Measurements from ENCODE around the gene KRTAP12-1.

Gene KRTAP12-1

DNA sequence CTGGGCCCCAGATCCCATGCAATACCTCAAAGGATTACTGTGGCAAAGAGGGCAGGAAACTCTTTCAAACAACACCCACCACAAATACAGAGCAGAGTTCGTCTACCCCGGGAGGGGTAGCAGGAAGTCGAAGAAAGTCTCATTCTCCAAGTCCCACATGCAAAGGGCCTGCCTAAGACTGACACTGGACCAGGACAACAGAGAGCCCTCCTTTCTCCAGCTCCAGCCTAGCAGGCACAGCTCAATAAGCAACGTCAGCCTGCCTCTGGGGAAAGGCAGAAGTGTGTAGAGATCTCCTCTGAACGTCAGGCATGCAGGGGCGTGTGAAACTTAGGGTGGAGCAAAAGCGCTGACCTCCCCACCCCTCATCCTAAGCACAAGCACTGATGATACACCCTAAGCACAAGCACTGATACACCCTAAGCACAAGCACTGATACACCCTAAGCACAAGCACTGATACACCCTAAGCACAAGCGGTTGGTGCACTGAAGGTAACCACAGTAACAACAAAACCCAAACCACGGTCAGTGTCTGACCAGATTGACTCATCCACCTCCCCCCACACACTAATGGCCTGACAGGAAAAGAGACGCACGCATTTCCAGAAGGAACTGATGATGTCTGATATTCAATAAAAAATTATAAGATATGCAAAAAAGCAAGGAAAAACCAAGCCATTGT, 22.9 kb downstream of the KRTAP12-1 start:
- peak; percentile 69 for DNase-seq (ENCODE audit: low read depth)
- no peak overlapping the region for H3K4me3 ChIP-seq (ENCODE audit: low read depth, low read length)
- TF ChIP-seq, protein P1, sequence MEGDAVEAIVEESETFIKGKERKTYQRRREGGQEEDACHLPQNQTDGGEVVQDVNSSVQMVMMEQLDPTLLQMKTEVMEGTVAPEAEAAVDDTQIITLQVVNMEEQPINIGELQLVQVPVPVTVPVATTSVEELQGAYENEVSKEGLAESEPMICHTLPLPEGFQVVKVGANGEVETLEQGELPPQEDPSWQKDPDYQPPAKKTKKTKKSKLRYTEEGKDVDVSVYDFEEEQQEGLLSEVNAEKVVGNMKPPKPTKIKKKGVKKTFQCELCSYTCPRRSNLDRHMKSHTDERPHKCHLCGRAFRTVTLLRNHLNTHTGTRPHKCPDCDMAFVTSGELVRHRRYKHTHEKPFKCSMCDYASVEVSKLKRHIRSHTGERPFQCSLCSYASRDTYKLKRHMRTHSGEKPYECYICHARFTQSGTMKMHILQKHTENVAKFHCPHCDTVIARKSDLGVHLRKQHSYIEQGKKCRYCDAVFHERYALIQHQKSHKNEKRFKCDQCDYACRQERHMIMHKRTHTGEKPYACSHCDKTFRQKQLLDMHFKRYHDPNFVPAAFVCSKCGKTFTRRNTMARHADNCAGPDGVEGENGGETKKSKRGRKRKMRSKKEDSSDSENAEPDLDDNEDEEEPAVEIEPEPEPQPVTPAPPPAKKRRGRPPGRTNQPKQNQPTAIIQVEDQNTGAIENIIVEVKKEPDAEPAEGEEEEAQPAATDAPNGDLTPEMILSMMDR (IDR thresholded peaks at IDR 0.05; ENCODE audit: low read depth, low read length), result no peak
- TF ChIP-seq, protein P2, sequence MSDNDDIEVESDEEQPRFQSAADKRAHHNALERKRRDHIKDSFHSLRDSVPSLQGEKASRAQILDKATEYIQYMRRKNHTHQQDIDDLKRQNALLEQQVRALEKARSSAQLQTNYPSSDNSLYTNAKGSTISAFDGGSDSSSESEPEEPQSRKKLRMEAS (IDR thresholded peaks at IDR 0.05; ENCODE audit: low read depth, low read length), result no peak
- TF ChIP-seq POLR2A (IDR thresholded peaks at IDR 0.05; ENCODE audit: extremely low read depth, insufficient read length), result no peak
- no peak for TF ChIP-seq MYC (IDR thresholded peaks at IDR 0.05; ENCODE audit: low read depth, low read length)

DNA sequence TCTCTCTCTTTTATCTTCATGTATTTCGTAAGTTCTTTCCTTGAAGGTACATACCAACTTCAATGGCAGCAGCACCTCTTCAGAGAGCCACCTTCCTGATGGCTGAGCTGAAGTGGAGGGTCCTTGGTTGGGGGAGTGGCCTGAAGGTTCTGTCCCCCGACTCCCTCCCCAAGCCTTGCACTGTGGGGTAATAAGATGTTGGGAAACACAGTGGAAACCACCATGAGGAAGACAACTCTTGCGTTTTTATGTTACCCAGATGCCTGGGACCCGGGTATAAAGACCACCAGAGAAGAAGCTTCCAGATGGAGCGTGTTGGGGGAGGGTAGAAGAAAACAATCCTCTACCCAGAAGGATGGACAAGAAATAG, 23.4 kb downstream of the KRTAP12-1 start:
- peak; percentile 48 for DNase-seq (ENCODE audit: low read depth)

DNA sequence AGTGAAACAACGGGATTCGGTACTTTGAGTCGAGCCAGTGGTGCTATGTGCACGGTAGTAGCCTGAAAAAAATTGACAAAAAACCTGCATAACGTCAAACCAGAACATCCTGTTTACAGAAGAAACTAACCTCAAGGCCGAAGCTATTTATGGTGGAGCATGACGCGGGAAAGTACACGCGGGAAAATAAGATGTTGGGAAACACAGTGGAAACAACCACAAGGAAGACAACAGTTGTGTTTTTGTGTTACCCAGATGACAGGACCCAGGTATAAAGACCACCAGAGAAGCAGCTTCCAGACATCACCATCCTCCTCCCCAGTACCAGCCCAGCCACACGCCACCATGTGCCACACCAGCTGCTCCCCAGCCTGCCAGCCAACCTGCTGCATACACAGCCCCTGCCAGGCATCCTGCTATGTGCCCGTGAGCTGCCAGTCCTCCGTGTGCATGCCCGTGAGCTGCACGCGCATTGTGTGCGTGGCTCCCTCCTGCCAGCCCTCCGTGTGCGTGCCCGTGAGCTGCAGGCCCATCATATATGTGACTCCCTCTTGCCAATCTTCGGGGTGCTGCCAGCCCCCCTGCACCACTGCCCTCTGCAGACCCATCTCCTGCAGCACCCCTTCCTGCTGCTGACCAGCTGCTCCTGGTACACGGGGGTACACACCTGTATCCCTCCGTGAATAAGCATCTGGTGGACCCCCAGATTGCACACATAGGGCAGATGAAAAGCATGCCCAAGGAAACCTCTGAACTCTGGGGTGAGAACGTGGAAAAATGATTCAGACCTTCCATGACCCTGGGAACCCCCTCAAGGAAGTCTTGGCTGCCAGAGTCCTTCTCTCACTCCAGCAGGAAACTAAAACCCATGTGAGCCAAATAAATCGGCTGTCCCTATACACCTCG, 24.1 kb downstream of the KRTAP12-1 start, which contains the start of gene KRTAP12-3:
KRTAP12-3 (plus strand) TSS at position 298 of the 906 bp plus-strand sequence; CDS start at position 346, 48 bp downstream.
- DNase-seq (ENCODE audit: low read depth), result no peak
- H3K4me3 ChIP-seq (ENCODE audit: low read depth, low read length), result no peak within 1 kb of the TSS
- TF ChIP-seq, protein P1 (IDR thresholded peaks at IDR 0.05; ENCODE audit: low read depth, low read length), result no peak
- TF ChIP-seq POLR2A (IDR thresholded peaks at IDR 0.05; ENCODE audit: extremely low read depth, insufficient read length), result no peak
- no peak for TF ChIP-seq MYC (IDR thresholded peaks at IDR 0.05; ENCODE audit: low read depth, low read length)
- TF ChIP-seq, protein P2 (IDR thresholded peaks at IDR 0.05; ENCODE audit: low read depth, low read length), result no peak

More for the DNA sequence above, 23.4 kb downstream of the KRTAP12-1 start:
- no peak overlapping the region for H3K4me3 ChIP-seq (ENCODE audit: low read depth, low read length)
- TF ChIP-seq, protein P1 (IDR thresholded peaks at IDR 0.05; ENCODE audit: low read depth, low read length), result no peak
- TF ChIP-seq MYC (IDR thresholded peaks at IDR 0.05; ENCODE audit: low read depth, low read length) (no peak), POLR2A (IDR thresholded peaks at IDR 0.05; ENCODE audit: extremely low read depth, insufficient read length) (no peak)
- TF ChIP-seq, protein P2 (IDR thresholded peaks at IDR 0.05; ENCODE audit: low read depth, low read length), result no peak

DNA sequence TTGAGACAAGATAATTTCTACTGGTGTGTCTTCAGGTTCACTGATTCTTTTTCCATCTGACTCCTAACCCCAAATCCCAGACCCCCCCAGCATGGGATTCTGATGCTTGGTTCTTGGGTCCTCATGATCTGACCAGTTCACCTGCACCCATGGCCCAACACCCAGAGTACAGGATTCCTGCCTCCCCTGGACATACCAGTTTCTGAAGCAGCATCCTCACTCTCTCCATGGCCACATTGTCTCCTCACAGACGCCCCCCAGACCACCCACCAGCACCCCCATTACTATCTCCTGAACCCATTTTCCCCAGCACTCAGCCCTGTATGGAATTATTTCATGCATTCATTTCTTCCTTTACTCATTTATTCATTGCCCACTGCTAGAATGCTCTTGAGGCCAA, 25.1 kb downstream of the KRTAP12-1 start:
- H3K4me3 ChIP-seq (ENCODE audit: low read depth, low read length), result no peak overlapping the region
- TF ChIP-seq, protein P1 (IDR thresholded peaks at IDR 0.05; ENCODE audit: low read depth, low read length), result no peak
- TF ChIP-seq MYC (IDR thresholded peaks at IDR 0.05; ENCODE audit: low read depth, low read length), result no peak
- TF ChIP-seq, protein P2 (IDR thresholded peaks at IDR 0.05; ENCODE audit: low read depth, low read length), result no peak
- no peak for TF ChIP-seq POLR2A (IDR thresholded peaks at IDR 0.05; ENCODE audit: extremely low read depth, insufficient read length)
- DNase-seq (ENCODE audit: low read depth), result no peak

DNA sequence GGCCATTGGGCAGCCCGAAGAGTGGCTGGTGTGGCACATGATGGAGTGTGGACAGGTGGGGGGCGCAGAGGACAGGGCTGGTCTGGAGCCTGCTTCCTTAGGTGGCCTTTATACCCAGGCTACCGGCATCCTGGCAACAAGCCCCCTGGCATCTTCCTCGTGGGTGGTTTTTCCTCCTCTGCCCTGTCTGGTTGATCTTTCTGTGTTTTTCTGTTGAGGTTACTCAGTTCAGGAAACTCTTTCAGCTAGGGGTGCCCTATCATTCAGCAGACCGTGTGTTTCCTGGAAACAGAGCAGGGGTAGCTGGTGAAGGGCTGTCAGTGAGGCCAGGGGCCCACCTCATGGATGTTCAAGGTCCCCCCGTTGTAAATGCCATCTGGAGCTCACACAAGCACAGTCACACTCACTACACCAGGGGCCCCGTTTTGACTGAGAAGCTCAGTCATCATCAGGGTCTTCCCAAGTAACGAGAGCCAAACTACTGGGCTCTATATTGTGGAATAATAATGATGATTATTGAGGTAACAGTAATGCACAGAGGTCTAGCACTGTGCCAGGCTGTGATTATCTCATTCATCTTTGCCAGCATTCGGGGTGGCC, 27.3 kb downstream of the KRTAP12-1 start, which contains the start of gene KRTAP12-4:
KRTAP12-4 (minus strand) TSS at position 84 of the 600 bp plus-strand sequence; CDS start at position 39, 45 bp downstream.
- H3K4me3 ChIP-seq (ENCODE audit: low read depth, low read length), result no peak within 1 kb of the TSS
- DNase-seq (ENCODE audit: low read depth), result no peak
- TF ChIP-seq, protein P1 (IDR thresholded peaks at IDR 0.05; ENCODE audit: low read depth, low read length), result no peak
- TF ChIP-seq, protein P2 (IDR thresholded peaks at IDR 0.05; ENCODE audit: low read depth, low read length), result no peak
- TF ChIP-seq POLR2A (IDR thresholded peaks at IDR 0.05; ENCODE audit: extremely low read depth, insufficient read length) (no peak), MYC (IDR thresholded peaks at IDR 0.05; ENCODE audit: low read depth, low read length) (no peak)
